Ascending aorta (tissue), 2 donors: ENCODE data around the gene ZNF496. TPM values are rescaled to one million over a fixed set of nuclear protein-coding genes. Genes with fewer than 3 reads are reported as not detected.

Source experiments
- DNase-seq, 2 donors: peaks; one replicate each; pipeline ENCODE4 v3.0.0-alpha.2; 2019; ENCODE audit warnings: low spot score in 2 of 2
- H3K27ac ChIP-seq, 2 donors: fragments of 200-600 bp; sonication (generic); one replicate each; pipeline ENCODE4 v1.5.1; 2016 to 2017; ENCODE audit warnings: mild to moderate bottlenecking in 1 of 2
- H3K27me3 ChIP-seq: fragments of 200-600 bp; sonication (generic); one replicate; pipeline ENCODE4 v1.5.1; 2017
- H3K36me3 ChIP-seq, 2 donors: fragments of 200-600 bp; sonication (generic); one replicate each; pipeline ENCODE4 v1.5.1; 2016
- H3K4me1 ChIP-seq, 2 donors: fragments of 200-600 bp; sonication (generic); one replicate each; pipeline ENCODE4 v1.5.1; 2016 to 2017; ENCODE audit warnings: mild to moderate bottlenecking in 1 of 2
- H3K4me3 ChIP-seq, 2 donors: fragments of 200-600 bp; sonication (generic); one replicate each; pipeline ENCODE4 v1.5.1; 2016 to 2017; ENCODE audit warnings: mild to moderate bottlenecking in 1 of 2
- H3K9me3 ChIP-seq, 2 donors: fragments of 200-600 bp; sonication (generic); one replicate each; pipeline ENCODE4 v1.5.1; 2016
- intact Hi-C: fragments of 100-400 bp; cut with DNase I; formaldehyde crosslinking; loops from one replicate; pipeline ENCODE4 v1.15.1; 2023
- total RNA-seq: library from RNA; depleted of rRNA; stranded (reverse); fragments of >200 nt; gene quantifications from one replicate; pipeline ENCODE4 v1.1.0, GENCODE V29; 2016
- TF ChIP-seq, protein P1 (sequence below), 3 experiments: fragments of 200-600 bp in 2 of 3; fragments of 450-650 bp in 1 of 3; sonication (generic) in 2 of 3; IDR thresholded peaks; one replicate each; pipeline ENCODE4 v1.5.1; 2016 to 2019; ENCODE audit warnings: antibody characterized with exemption in 3 of 3, mild to moderate bottlenecking in 1 of 3, moderate library complexity in 1 of 3

Gene ZNF496
- total RNA-seq, 1 donor from 2014 or later: 38.5 TPM

- Histone ChIP-seq H3K27me3 (no peaks in the 10 kb centered on the region), H3K9me3 (no peaks in the 10 kb centered on the region), H3K36me3 (no peaks in the 10 kb centered on the region), H3K4me3 (peak overlapping the region; percentile 36 to 59), H3K4me1 (no peaks in the 10 kb centered on the region), H3K27ac (no peak overlapping the region)
- intact Hi-C loops: loop anchor here (5.0 kb wide), 1 partner anchor 114 kb away; no protein-coding TSS in a partner anchor
- DNase-seq: peak in 1 of 2 donors; percentile 67
- TF ChIP-seq, protein P1, sequence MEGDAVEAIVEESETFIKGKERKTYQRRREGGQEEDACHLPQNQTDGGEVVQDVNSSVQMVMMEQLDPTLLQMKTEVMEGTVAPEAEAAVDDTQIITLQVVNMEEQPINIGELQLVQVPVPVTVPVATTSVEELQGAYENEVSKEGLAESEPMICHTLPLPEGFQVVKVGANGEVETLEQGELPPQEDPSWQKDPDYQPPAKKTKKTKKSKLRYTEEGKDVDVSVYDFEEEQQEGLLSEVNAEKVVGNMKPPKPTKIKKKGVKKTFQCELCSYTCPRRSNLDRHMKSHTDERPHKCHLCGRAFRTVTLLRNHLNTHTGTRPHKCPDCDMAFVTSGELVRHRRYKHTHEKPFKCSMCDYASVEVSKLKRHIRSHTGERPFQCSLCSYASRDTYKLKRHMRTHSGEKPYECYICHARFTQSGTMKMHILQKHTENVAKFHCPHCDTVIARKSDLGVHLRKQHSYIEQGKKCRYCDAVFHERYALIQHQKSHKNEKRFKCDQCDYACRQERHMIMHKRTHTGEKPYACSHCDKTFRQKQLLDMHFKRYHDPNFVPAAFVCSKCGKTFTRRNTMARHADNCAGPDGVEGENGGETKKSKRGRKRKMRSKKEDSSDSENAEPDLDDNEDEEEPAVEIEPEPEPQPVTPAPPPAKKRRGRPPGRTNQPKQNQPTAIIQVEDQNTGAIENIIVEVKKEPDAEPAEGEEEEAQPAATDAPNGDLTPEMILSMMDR (IDR thresholded peaks at IDR 0.05): peak in 2 of 3 experiments; percentile 29 to 45
Measured at GRCh38 chr1:247373721-247374141, 42.1 kb upstream of the ZNF496 start.

- no peaks in the 10 kb centered on the region for H3K36me3 ChIP-seq
- DNase-seq: no peak
- no peaks in the 10 kb centered on the region for H3K9me3 ChIP-seq
- H3K4me3 ChIP-seq: no peak overlapping the region
- H3K27me3 ChIP-seq: no peaks in the 10 kb centered on the region
- TF ChIP-seq, protein P1 (IDR thresholded peaks at IDR 0.05): no peak
- H3K4me1 ChIP-seq: no peaks in the 10 kb centered on the region
- no peak overlapping the region for H3K27ac ChIP-seq
- intact Hi-C loops: loop anchor here (5.0 kb wide), 1 partner anchor 115 kb away; no protein-coding TSS in a partner anchor
Measured at GRCh38 chr1:247371801-247372259, 40.2 kb upstream of the ZNF496 start.

DNA sequence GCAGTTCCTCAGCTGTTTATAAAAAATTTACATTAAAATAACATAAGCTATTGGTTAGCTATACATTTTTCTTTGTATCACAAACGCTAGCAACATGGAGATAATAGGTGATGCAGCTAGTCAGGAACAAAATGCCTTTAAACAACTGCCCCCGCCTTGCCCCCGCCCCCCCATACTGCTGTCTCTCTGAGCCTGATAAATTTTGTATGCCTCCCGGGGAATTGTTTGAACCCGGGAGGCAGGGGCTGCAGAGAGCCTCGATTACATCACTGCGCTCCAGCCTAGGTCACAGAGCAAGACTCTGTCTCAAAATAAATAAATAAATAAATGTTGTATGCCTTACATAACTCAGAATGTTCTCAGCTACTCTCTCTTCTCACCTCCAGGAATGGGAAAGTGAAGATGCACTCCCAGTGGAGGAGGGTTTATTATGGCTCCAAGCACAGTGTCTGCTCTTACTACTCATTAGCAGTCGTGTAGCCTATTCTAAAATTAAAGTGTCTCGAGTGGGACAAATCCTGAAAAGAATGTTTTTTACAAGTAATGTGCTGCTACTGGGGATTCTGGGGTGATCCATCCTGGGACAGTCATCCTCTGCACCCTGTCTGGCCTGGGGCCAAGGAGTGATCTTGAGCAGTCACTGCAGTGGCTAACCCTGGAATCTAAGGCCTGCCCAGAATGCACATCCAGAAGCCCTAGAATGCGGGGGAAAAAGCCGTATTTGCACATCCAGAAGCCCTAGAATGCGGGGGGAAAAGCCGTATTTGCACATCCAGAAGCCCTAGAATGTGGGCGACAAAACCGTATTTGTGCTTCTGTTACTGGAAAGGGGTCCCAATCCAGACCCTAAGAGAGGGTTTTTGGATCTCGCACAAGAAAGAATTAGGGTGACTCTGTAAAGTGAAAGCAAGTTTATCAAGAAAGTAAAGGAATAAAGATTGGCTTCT lies 39.4 kb upstream of the ZNF496 start:
- intact Hi-C loops: loop anchor here (5.0 kb wide), 1 partner anchor 116 kb away; no protein-coding TSS in a partner anchor
- no peak for DNase-seq
- H3K4me3 ChIP-seq: no peak overlapping the region

GRCh38 chr1:247368490-247369145 lies 37.0 kb upstream of the ZNF496 start:
- Histone ChIP-seq H3K9me3 (no peaks in the 10 kb centered on the region), H3K4me3 (no peak overlapping the region), H3K4me1 (no peaks in the 10 kb centered on the region), H3K27me3 (no peaks in the 10 kb centered on the region), H3K27ac (no peak overlapping the region), H3K36me3 (no peaks in the 10 kb centered on the region)
- intact Hi-C loops: no loop called here
- TF ChIP-seq, protein P1 (IDR thresholded peaks at IDR 0.05): no peak
- DNase-seq: no peak

More for the DNA sequence above, 39.4 kb upstream of the ZNF496 start:
- no peaks in the 10 kb centered on the region for H3K4me1 ChIP-seq
- H3K27me3 ChIP-seq: no peaks in the 10 kb centered on the region
- TF ChIP-seq, protein P1 (IDR thresholded peaks at IDR 0.05): no peak
- no peaks in the 10 kb centered on the region for H3K36me3 ChIP-seq
- no peaks in the 10 kb centered on the region for H3K9me3 ChIP-seq
- H3K27ac ChIP-seq: no peak overlapping the region

DNA sequence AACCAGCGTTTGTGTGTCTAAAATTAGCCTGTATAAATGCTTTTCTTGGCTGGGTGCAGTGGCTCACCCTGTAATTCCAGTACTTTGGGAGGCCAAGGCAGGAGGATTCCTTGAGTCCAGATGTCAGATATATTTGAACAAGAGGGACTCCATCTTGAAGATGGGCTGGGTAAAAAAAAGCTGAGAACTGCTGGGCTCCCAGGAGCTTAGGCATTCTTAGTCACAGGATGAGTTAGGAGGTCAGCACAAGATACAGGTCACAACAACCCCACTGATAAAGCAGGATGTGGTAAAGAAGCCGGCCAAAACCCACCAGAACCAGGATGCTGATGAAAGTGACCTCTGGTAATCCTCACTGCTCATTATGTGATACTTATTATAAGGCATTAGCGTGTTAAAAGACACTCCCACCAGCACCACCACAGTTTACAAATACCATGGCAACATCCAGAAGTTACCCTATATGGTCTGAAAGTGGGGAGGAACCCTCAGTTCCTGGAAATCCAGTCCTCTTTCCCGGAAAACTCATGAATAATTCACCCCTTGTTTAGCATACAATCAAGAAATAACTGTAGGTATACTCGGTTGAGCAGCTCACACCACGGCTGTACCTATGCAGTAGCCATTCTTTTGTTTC lies 36.2 kb upstream of the ZNF496 start:
- Histone ChIP-seq H3K27me3 (no peaks in the 10 kb centered on the region), H3K27ac (no peak overlapping the region), H3K4me1 (no peaks in the 10 kb centered on the region), H3K36me3 (no peaks in the 10 kb centered on the region), H3K4me3 (no peak overlapping the region), H3K9me3 (no peaks in the 10 kb centered on the region)
- no peak for DNase-seq
- TF ChIP-seq, protein P1 (IDR thresholded peaks at IDR 0.05): no peak
- intact Hi-C loops: no loop called here
